ENCODE results near the gene RPL4. TPM values are rescaled to one million over a fixed set of nuclear protein-coding genes. Genes with fewer than 3 reads are reported as not detected.

Gene RPL4
- 1,859 and 2,320 TPM in 2 replicates for total RNA-seq (2021)
- percentile 94 among the genes with signal in this experiment for Bru-seq, nascent RNA
- percentile 93 among the genes with signal in this experiment for BruChase-seq, experiment 1, labeled RNA remaining after a 2-hour chase
- BruChase-seq, experiment 2, labeled RNA remaining after a 6-hour chase = percentile 99 among the genes with signal in this experiment
- long read RNA-seq, transcript RPL4-201 (10 exons, 2,769 nt) = major isoform, 1,034 of 1,156 reads
- long read RNA-seq, partial matches to known transcripts = 82 of 1,156 reads
- long read RNA-seq, other reads (novel, unspliced or antisense) = 38 of 1,156 reads

GRCh38 chr15:66504563-66505429 lies at the start of gene RPL4, which contains the start of gene ZWILCH:
RPL4 (minus strand) TSS chr15:66504855; CDS start chr15:66504790, 65 bp downstream.
ZWILCH (plus strand) TSS chr15:66505326; CDS start chr15:66505339, 13 bp downstream.
- peaks cover 39% of the 10 kb centered on the region for H4K20me1 ChIP-seq (ENCODE audit: insufficient read depth)
- H3F3A ChIP-seq (ENCODE audit: insufficient read depth, low read depth) = peaks cover 51% of the 10 kb centered on the region
- peaks cover 11% of the 10 kb centered on the region for H3K4me1 ChIP-seq (replicated peaks; ENCODE audit: insufficient read depth)
- POLR2A ChIA-PET (ENCODE audit: unreplicated experiment) = interaction anchor here (0.6 to 0.7 kb wide), 6 partner anchors 11 to 642 kb away, joined by 3 to 8 read pairs (median 3); no protein-coding TSS in a partner anchor
- TF ChIP-seq EZH2 (IDR thresholded peaks at IDR 0.05; ENCODE audit: low read depth) = no peak
- TF ChIP-seq CTCF (conservative IDR thresholded peaks at IDR 0.05) = no peak
- peaks cover 71% of the 10 kb centered on the region for H3K79me2 ChIP-seq (ENCODE audit: low read depth)
- CTCF ChIA-PET = no interaction called here
- peak within 1 kb of the TSS; percentile 91 for H2AFZ ChIP-seq
- no peaks in the 10 kb centered on the region for H3K9me3 ChIP-seq (ENCODE audit: insufficient read depth, low read depth)
- H3K4me2 ChIP-seq = peak within 1 kb of the TSS; percentile 85
- H3K27me3 ChIP-seq (ENCODE audit: insufficient read depth, low read depth) = no peaks in the 10 kb centered on the region
- peaks cover 40% of the 10 kb centered on the region for H3K36me3 ChIP-seq (ENCODE audit: low read depth)
- DNase-seq = peak; percentile 59 to 84
- no TSS peak for BruUV-seq (replicated peaks)
- H3K4me3 ChIP-seq = peak within 1 kb of the TSS; percentile 100
- intact Hi-C loops (cut with micrococcal nuclease; ENCODE audit: unreplicated experiment) = loop anchor here (5.0 to 10.0 kb wide), 3 partner anchors 263 to 600 kb away; no protein-coding TSS in a partner anchor
- peak within 1 kb of the TSS; percentile 91 for H3K27ac ChIP-seq
- H3K9me2 ChIP-seq (ENCODE audit: insufficient read depth) = no peaks in the 10 kb centered on the region

GRCh38 chr15:66545255-66545654 lies 40.6 kb upstream of the RPL4 start:
- no peaks in the 10 kb centered on the region for H3K36me3 ChIP-seq (ENCODE audit: low read depth)
- H3K9me3 ChIP-seq (ENCODE audit: insufficient read depth, low read depth) = no peaks in the 10 kb centered on the region
- ChIA-PET POLR2A (ENCODE audit: unreplicated experiment) (no interaction called here), CTCF (no interaction called here)
- H2AFZ ChIP-seq = no peak overlapping the region
- TF ChIP-seq EZH2 (IDR thresholded peaks at IDR 0.05; ENCODE audit: low read depth) (no peak), CTCF (conservative IDR thresholded peaks at IDR 0.05) (no peak)
- H3K9me2 ChIP-seq (ENCODE audit: insufficient read depth) = no peaks in the 10 kb centered on the region
- no peaks in the 10 kb centered on the region for H3K4me1 ChIP-seq (replicated peaks; ENCODE audit: insufficient read depth)
- H3K27ac ChIP-seq = no peak overlapping the region
- no peaks in the 10 kb centered on the region for H4K20me1 ChIP-seq (ENCODE audit: insufficient read depth)
- H3F3A ChIP-seq (ENCODE audit: insufficient read depth, low read depth) = no peaks in the 10 kb centered on the region; the same call in 1 of the 2 replicates
- no peaks in the 10 kb centered on the region for H3K27me3 ChIP-seq (ENCODE audit: insufficient read depth, low read depth)
- DNase-seq = no peak
- intact Hi-C loops (cut with micrococcal nuclease; ENCODE audit: unreplicated experiment) = no loop called here
- no peaks in the 10 kb centered on the region for H3K79me2 ChIP-seq (ENCODE audit: low read depth)
- BruUV-seq (replicated peaks) = no TSS peak
- H3K4me2 ChIP-seq = no peak overlapping the region
- no peak overlapping the region for H3K4me3 ChIP-seq

GRCh38 chr15:66542896-66543295 lies 38.2 kb upstream of the RPL4 start:
- POLR2A ChIA-PET (ENCODE audit: unreplicated experiment) = no interaction called here

More at GRCh38 chr15:66542896-66543295, 38.2 kb upstream of the RPL4 start:
- CTCF ChIA-PET = no interaction called here
- H3K27ac ChIP-seq = no peak overlapping the region
- no peaks in the 10 kb centered on the region for H3K9me3 ChIP-seq (ENCODE audit: insufficient read depth, low read depth)
- no peaks in the 10 kb centered on the region for H3K4me1 ChIP-seq (replicated peaks; ENCODE audit: insufficient read depth)
- no peaks in the 10 kb centered on the region for H3K27me3 ChIP-seq (ENCODE audit: insufficient read depth, low read depth)
- H3K4me2 ChIP-seq = no peak overlapping the region
- no peak for DNase-seq
- H3K36me3 ChIP-seq (ENCODE audit: low read depth) = no peaks in the 10 kb centered on the region
- TF ChIP-seq CTCF (conservative IDR thresholded peaks at IDR 0.05) (no peak), EZH2 (IDR thresholded peaks at IDR 0.05; ENCODE audit: low read depth) (no peak)
- no peaks in the 10 kb centered on the region for H3K79me2 ChIP-seq (ENCODE audit: low read depth)
- no peaks in the 10 kb centered on the region for H3F3A ChIP-seq (ENCODE audit: insufficient read depth, low read depth)
- intact Hi-C loops (cut with micrococcal nuclease; ENCODE audit: unreplicated experiment) = no loop called here
- no peak overlapping the region for H2AFZ ChIP-seq
- H3K4me3 ChIP-seq = no peak overlapping the region
- no peaks in the 10 kb centered on the region for H3K9me2 ChIP-seq (ENCODE audit: insufficient read depth)
- BruUV-seq (replicated peaks) = no TSS peak
- H4K20me1 ChIP-seq (ENCODE audit: insufficient read depth) = no peaks in the 10 kb centered on the region
